HCT116 (cell line): ENCODE results near the gene CSDE1. TPM values are rescaled to one million over a fixed set of nuclear protein-coding genes. Genes with fewer than 3 reads are reported as not detected.

Experiments used
- ATAC-seq: fragments of 200-7000 bp; cut with Tn5 transposase; 2 replicates; pipeline ENCODE4 v1.9.1; 2020; ENCODE audit warnings: mild to moderate bottlenecking, moderate library complexity
- BruUV-seq: library from RNA; stranded (reverse); fragments of 400-500 nt; replicated peaks from 2 replicates; lab custom pipeline; 2021; lab: Mats Ljungman, UMichigan
- CTCF ChIA-PET: fragments of 300-600 bp; sonication (Branson Sonifier 250); formaldehyde crosslinking; loops from one replicate; lab custom pipeline; 2021; ENCODE audit warnings: antibody characterized with exemption; lab: Charles Lee
- POLR2A ChIA-PET: fragments of 300-600, 350-600 bp; sonication (Branson Sonifier 250); formaldehyde crosslinking; loops from one replicate; lab custom pipeline; 2021; ENCODE audit warnings: antibody characterized with exemption; lab: Charles Lee
- RAD21 ChIA-PET, 2 experiments: fragments of 300-600 bp; sonication (Branson Sonifier 250); formaldehyde crosslinking; loops; one replicate each; lab custom pipeline; 2023; ENCODE audit warnings: low total read pairs in 2 of 2; ENCODE audit not compliant: uncharacterized antibody in 2 of 2, unreplicated experiment in 2 of 2, low non-redundant PET in 1 of 2; lab: Charles Lee
- DNase-seq: peaks from one replicate; pipeline ENCODE4 v3.0.0-alpha.2; 2010; ENCODE audit warnings: low read depth, low spot score
- H2AFZ ChIP-seq: fragments of 200-600 bp; shearing (Covaris generic), sonication (generic); 2 replicates; pipeline ENCODE4 v1.6.1; 2017; ENCODE audit warnings: low read depth, mixed run types, mixed read lengths, antibody characterized with exemption, low read length; ENCODE audit not compliant: poor library complexity, severe bottlenecking
- H3K27ac ChIP-seq: 2 replicates; pipeline ENCODE4 v1.5.1; 2012; ENCODE audit warnings: low read depth, low read length
- H3K27me3 ChIP-seq: fragments of 200-600 bp; sonication (generic); 2 replicates; pipeline ENCODE4 v1.6.1; 2016; ENCODE audit warnings: mixed run types, low read length, mixed read lengths; ENCODE audit not compliant: insufficient read depth
- H3K36me3 ChIP-seq, 2 experiments: fragments of 200-500 bp in 1 of 2; fragments of 200-600 bp in 1 of 2; sonication (Bioruptor generic) in 1 of 2; sonication (generic) in 1 of 2; 2 replicates each; pipeline versions ENCODE4 v1.5.1 to v1.6.1; 2014 to 2016; ENCODE audit warnings: low read length in 2 of 2, inconsistent platforms in 1 of 2, mixed read lengths in 1 of 2, mixed run types in 1 of 2; ENCODE audit not compliant: insufficient read depth in 2 of 2, control insufficient read depth in 1 of 2
- H3K4me1 ChIP-seq, 2 experiments: fragments of 200-600 bp in 1 of 2; sonication (generic) in 1 of 2; 2 replicates each; pipeline versions ENCODE4 v1.5.1 to v1.6.1; 2012 to 2017; ENCODE audit warnings: low read length in 2 of 2, inconsistent platforms in 1 of 2, mild to moderate bottlenecking in 1 of 2, mixed read lengths in 1 of 2, mixed run types in 1 of 2, moderate library complexity in 1 of 2; ENCODE audit not compliant: insufficient read depth in 2 of 2, control insufficient read depth in 1 of 2
- H3K4me2 ChIP-seq: fragments of 200-600 bp; sonication (generic); 2 replicates; pipeline ENCODE4 v1.6.1; 2017; ENCODE audit warnings: mixed run types, low read length, mixed read lengths
- H3K4me3 ChIP-seq, 2 experiments: fragments of 200-600 bp in 1 of 2; sonication (generic) in 1 of 2; replicated peaks in 1 of 2; 2 replicates each; pipeline ENCODE4 v1.5.1; 2011 to 2016; ENCODE audit warnings: low read length in 2 of 2, control low read depth in 1 of 2, low read depth in 1 of 2, mild to moderate bottlenecking in 1 of 2, mixed read lengths in 1 of 2, mixed run types in 1 of 2
- H3K79me2 ChIP-seq: fragments of 200-600 bp; sonication (generic); 2 replicates; pipeline ENCODE4 v1.6.1; 2017; ENCODE audit warnings: mild to moderate bottlenecking, mixed run types, low read length, moderate library complexity, mixed read lengths; ENCODE audit not compliant: insufficient read depth
- H3K9ac ChIP-seq: fragments of 200-600 bp; sonication (generic); 2 replicates; pipeline ENCODE4 v1.6.1; 2016; ENCODE audit warnings: low read length, mixed read lengths
- H3K9me2 ChIP-seq: fragments of 200-600 bp; sonication (generic), shearing (Covaris generic); 2 replicates; pipeline ENCODE4 v1.6.1; 2017; ENCODE audit warnings: mixed run types, mild to moderate bottlenecking, moderate library complexity; ENCODE audit not compliant: insufficient read depth
- H3K9me3 ChIP-seq, 2 experiments: fragments of 200-500 bp in 1 of 2; fragments of 200-600 bp in 1 of 2; sonication (Bioruptor generic) in 1 of 2; sonication (generic) in 1 of 2; 2 replicates each; pipeline ENCODE4 v1.6.1; 2014 to 2017; ENCODE audit warnings: low read length in 2 of 2, mixed read lengths in 2 of 2, inconsistent platforms in 1 of 2, low read depth in 1 of 2, mild to moderate bottlenecking in 1 of 2, mixed run types in 1 of 2, moderate library complexity in 1 of 2; ENCODE audit not compliant: control insufficient read depth in 1 of 2, insufficient read depth in 1 of 2
- H4K20me1 ChIP-seq: fragments of 200-600 bp; sonication (generic), shearing (Covaris generic); 2 replicates; pipeline ENCODE4 v1.6.1; 2017; ENCODE audit warnings: mixed run types, mild to moderate bottlenecking, moderate library complexity; ENCODE audit not compliant: insufficient read depth
- CTCF ChIP-seq, 3 experiments: fragments of 200-600 bp in 1 of 3; sonication (generic) in 1 of 3; IDR thresholded peaks in 2 of 3; conservative IDR thresholded peaks in 1 of 3; 2 replicates each; pipeline ENCODE4 v1.5.1; 2012 to 2017; ENCODE audit warnings: low read depth in 2 of 3, low read length in 2 of 3, antibody characterized with exemption in 1 of 3, borderline replicate concordance in 1 of 3, control low read depth in 1 of 3, mild to moderate bottlenecking in 1 of 3, mixed read lengths in 1 of 3, mixed run types in 1 of 3, moderate library complexity in 1 of 3; ENCODE audit not compliant: insufficient read depth in 1 of 3
- POLR2A ChIP-seq: IDR thresholded peaks from 2 replicates; pipeline ENCODE4 v1.7.0; 2011; ENCODE audit warnings: borderline replicate concordance; ENCODE audit not compliant: insufficient read depth, insufficient read length; ENCODE audit errors: extremely low read depth
- REST ChIP-seq: IDR thresholded peaks from 2 replicates; pipeline ENCODE4 v1.6.1; 2012; ENCODE audit warnings: low read depth
- intact Hi-C: fragments of 100-400 bp; cut with micrococcal nuclease; formaldehyde crosslinking; loops from 2 replicates; pipeline ENCODE4 v1.10.0; 2022
- total RNA-seq: library from RNA; stranded (reverse); gene quantifications from one replicate; pipeline ENCODE4 v1.2.1, GENCODE V29; 2021; ENCODE audit not compliant: unreplicated experiment

Gene CSDE1
- total RNA-seq, 1 experiment from 2014 or later = 515 TPM

- Histone ChIP-seq H3K27me3 (no peaks in the 10 kb centered on the region), H3K4me2 (no peak overlapping the region), H3K9me2 (no peaks in the 10 kb centered on the region), H2AFZ (no peak overlapping the region), H3K4me1 (peaks cover under 1 to 8% of the 10 kb centered on the region in 2 experiments; a peak in 3 of 4 replicates), H3K9ac (no peak overlapping the region), H3K79me2 (peaks cover 100% of the 10 kb centered on the region), H4K20me1 (peaks cover 70% of the 10 kb centered on the region), H3K9me3 (no peaks in the 10 kb centered on the region), H3K27ac (no peak overlapping the region), H3K4me3 (no peak overlapping the region), H3K36me3 (peaks cover 33 to 38% of the 10 kb centered on the region in 2 experiments)
- ChIA-PET RAD21 (no interaction called here), CTCF (no interaction called here), POLR2A (no interaction called here)
- TF ChIP-seq REST (no peak), CTCF (IDR thresholded peaks at IDR 0.05 in 2 of 3, conservative IDR thresholded peaks at IDR 0.05 in 1 of 3; ENCODE audit: borderline replicate concordance in 1 of 3, insufficient read depth in 1 of 3, low read depth in 2 of 3, low read length in 2 of 3) (no peak), POLR2A (no peak)
- ATAC-seq (no peak), DNase-seq (no peak)
- intact Hi-C loops = loop anchor here (10.0 kb wide), 1 partner anchor 294 kb away; no protein-coding TSS in a partner anchor
- no TSS peak for BruUV-seq
These were observed 7.0 kb downstream of the CSDE1 start for GRCh38 chr1:114750780-114751179.
